22Rv1 (cell line): ENCODE results near the gene GPR68.

Source experiments
- ZFX ChIP-seq: fragments of 450-650 bp; IDR thresholded peaks from 2 replicates; pipeline ENCODE4 v1.6.1; 2017; ENCODE audit warnings: antibody characterized with exemption, borderline replicate concordance
- TF ChIP-seq, protein P1 (sequence below): fragments of 450-650 bp; IDR thresholded peaks from 2 replicates; pipeline ENCODE4 v1.5.1; 2017; ENCODE audit warnings: mild to moderate bottlenecking

DNA sequence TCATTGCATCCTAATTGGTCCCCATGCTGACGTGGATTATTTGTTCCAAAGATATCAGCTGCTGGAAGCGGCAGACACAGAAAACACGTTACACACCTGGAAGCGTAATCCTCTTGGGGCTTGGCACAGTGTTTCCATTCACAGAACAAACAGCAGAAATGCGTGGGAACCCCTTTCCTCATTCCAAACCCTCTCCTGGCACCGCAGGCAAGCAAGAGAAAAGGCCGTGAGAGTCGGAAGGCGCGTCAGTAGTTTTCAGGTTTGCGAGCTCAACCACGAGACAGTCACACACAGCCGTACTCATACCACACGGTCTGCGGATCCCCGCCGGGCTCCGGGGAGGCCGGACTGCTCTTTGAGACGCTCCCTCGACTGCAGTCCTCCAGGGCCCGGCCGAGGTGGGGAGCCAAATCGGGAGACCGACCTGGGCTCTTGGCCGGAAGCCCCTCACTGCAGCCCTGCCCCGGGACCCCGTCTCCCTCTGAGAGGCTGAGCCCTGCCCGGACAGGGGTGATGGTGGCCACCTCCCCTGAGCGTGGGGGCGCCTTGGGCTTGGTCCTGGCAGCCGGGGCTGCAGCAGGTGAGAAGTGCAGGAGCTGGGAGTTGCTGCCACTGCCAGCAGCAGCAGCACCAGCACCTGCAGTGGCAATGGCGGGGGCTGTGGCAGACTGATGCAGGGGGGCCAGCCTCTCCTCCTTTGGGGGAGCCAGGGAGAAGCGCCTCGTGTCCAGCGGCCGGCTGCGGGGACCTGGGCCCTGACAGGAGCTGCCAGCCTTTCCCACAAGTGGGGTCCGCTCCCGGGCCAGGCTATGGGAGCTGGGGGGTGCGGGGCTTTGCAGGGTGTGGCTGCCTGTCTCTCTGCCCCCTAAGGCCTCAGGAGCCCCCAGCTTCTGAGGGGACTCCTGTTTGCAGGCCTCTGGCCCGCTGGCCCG, 28.1 kb upstream of the GPR68 start:
- TF ChIP-seq, protein P1, sequence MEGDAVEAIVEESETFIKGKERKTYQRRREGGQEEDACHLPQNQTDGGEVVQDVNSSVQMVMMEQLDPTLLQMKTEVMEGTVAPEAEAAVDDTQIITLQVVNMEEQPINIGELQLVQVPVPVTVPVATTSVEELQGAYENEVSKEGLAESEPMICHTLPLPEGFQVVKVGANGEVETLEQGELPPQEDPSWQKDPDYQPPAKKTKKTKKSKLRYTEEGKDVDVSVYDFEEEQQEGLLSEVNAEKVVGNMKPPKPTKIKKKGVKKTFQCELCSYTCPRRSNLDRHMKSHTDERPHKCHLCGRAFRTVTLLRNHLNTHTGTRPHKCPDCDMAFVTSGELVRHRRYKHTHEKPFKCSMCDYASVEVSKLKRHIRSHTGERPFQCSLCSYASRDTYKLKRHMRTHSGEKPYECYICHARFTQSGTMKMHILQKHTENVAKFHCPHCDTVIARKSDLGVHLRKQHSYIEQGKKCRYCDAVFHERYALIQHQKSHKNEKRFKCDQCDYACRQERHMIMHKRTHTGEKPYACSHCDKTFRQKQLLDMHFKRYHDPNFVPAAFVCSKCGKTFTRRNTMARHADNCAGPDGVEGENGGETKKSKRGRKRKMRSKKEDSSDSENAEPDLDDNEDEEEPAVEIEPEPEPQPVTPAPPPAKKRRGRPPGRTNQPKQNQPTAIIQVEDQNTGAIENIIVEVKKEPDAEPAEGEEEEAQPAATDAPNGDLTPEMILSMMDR, result no peak
- no peak for TF ChIP-seq ZFX
